ENCODE data around the gene KRT23.

GRCh38 chr17:40922239-40922638, 15.2 kb downstream of the KRT23 start:
- TF ChIP-seq REST (IDR thresholded peaks at IDR 0.05; ENCODE audit: insufficient replicate concordance, low read depth) (no peak), CTCF (IDR thresholded peaks at IDR 0.05; ENCODE audit: insufficient read depth, low read length) (no peak), POLR2AphosphoS5 (IDR thresholded peaks at IDR 0.05; ENCODE audit: low read depth) (no peak), GABPA (IDR thresholded peaks at IDR 0.05; ENCODE audit: low read depth) (no peak), SPI1 (IDR thresholded peaks at IDR 0.05; ENCODE audit: borderline replicate concordance, low read depth) (no peak)

All from HL-60 (cell line).